GM10266 (cell line): ENCODE results near the gene RAD51B.
"Not testable (repeated sequence)": the region's sequence is repeated elsewhere in the genome, so short reads cannot be mapped to it uniquely, and the experiment has no call there.

Experiments used
- DNase-seq: peaks from one replicate; pipeline ENCODE4 v3.0.0; 2012; ENCODE audit errors: extremely low spot score
- CTCF ChIP-seq: IDR thresholded peaks from 2 replicates; pipeline ENCODE4 v1.5.1; 2012; ENCODE audit warnings: mild to moderate bottlenecking, low read depth; ENCODE audit not compliant: control insufficient read depth, insufficient read depth; ENCODE audit errors: missing control alignments

RAD51B gene

GRCh38 chr14:68757618-68758081 is 938.1 kb downstream of the RAD51B start:
- no peak for TF ChIP-seq CTCF
- DNase-seq, result no peak

GRCh38 chr14:68758301-68758700 is 938.7 kb downstream of the RAD51B start:
- DNase-seq, result no peak
- TF ChIP-seq CTCF, result no peak

- no peak for TF ChIP-seq CTCF
- DNase-seq, result no peak
Measured at GRCh38 chr14:68759017-68759560, 939.5 kb downstream of the RAD51B start.

GRCh38 chr14:68759937-68760336 is 940.4 kb downstream of the RAD51B start:
- TF ChIP-seq CTCF, result no peak
- DNase-seq, result no peak

GRCh38 chr14:68760761-68761160 is 941.2 kb downstream of the RAD51B start:
- no peak for DNase-seq
- no peak for TF ChIP-seq CTCF

GRCh38 chr14:68761391-68761790 is 941.8 kb downstream of the RAD51B start:
- DNase-seq, result no peak
- no peak for TF ChIP-seq CTCF

- DNase-seq, result no peak
- no peak for TF ChIP-seq CTCF
Measured at GRCh38 chr14:68762953-68763764, 943.6 kb downstream of the RAD51B start.

GRCh38 chr14:68763843-68764242 is 944.3 kb downstream of the RAD51B start:
- not testable (repeated sequence) for DNase-seq
